A549 (cell line): Measurements from ENCODE around the gene MUC5B. TPM values are rescaled to one million over a fixed set of nuclear protein-coding genes. Genes with fewer than 3 reads are reported as not detected.

Experiments used
- ATAC-seq, 2 experiments: fragments of 200-7000 bp in 1 of 2; fragments of >200 bp in 1 of 2; cut with Nextera tagmentation in 1 of 2; cut with Tn5 transposase in 1 of 2; 3 replicates each; pipeline versions ENCODE4 v1.8.0 to v1.9.1; 2018 to 2020; ENCODE audit warnings: mild to moderate bottlenecking in 1 of 2, moderate library complexity in 1 of 2
- CTCF ChIA-PET: fragments of 300-600 bp; sonication (Branson Sonifier 250); formaldehyde crosslinking; extraction: SDS; loops from one replicate; lab custom pipeline; 2021; ENCODE audit warnings: antibody characterized with exemption, inconsistent platforms; lab: Yijun Ruan, JAX
- POLR2A ChIA-PET: fragments of 350-600 bp; formaldehyde crosslinking; extraction: SDS; loops from one replicate; lab custom pipeline; 2021; ENCODE audit warnings: antibody characterized with exemption, inconsistent platforms; lab: Yijun Ruan, JAX
- DNase-seq, 2 experiments: peaks; one replicate each; pipeline versions ENCODE4 v3.0.0 to v3.0.0-alpha.2; 2011 to 2016; ENCODE audit warnings: low read depth in 1 of 2, low spot score in 1 of 2
- FAIRE-seq: peaks from 2 replicates; lab custom pipeline; 2011; peaks lifted over from hg19 to GRCh38; lab: Jason Lieb, UNC
- H3K27ac ChIP-seq, 2 experiments: fragments of >200 bp; sonication (Bioruptor Twin); formaldehyde crosslinking; 3 replicates each; pipeline ENCODE4 v1.5.1; 2016 to 2017
- H3K4me1 ChIP-seq: fragments of >200 bp; sonication (Bioruptor Twin); formaldehyde crosslinking; 3 replicates; pipeline ENCODE4 v1.6.1; 2016
- H3K4me2 ChIP-seq: fragments of >200 bp; sonication (Bioruptor Twin); formaldehyde crosslinking; 3 replicates; pipeline ENCODE4 v1.6.1; 2016
- H3K4me3 ChIP-seq: fragments of >200 bp; sonication (Bioruptor Twin); formaldehyde crosslinking; 3 replicates; pipeline ENCODE4 v1.5.1; 2016
- H3K9me3 ChIP-seq: fragments of >200 bp; sonication (Bioruptor Twin); formaldehyde crosslinking; 3 replicates; pipeline ENCODE4 v1.6.1; 2016
- ATOH8 ChIP-seq: fragments of 250-450 bp; sonication (Bioruptor Pico); IDR thresholded peaks from 2 replicates; pipeline ENCODE4 v1.5.0; 2020; ENCODE audit warnings: low read depth, mild to moderate bottlenecking, moderate library complexity
- CBX8 ChIP-seq: fragments of 200-600 bp; sonication (generic); IDR thresholded peaks from 2 replicates; pipeline ENCODE4 v1.6.1; 2016
- CHD4 ChIP-seq: fragments of 200-600 bp; sonication (generic); IDR thresholded peaks from 2 replicates; pipeline ENCODE4 v1.6.1; 2016; ENCODE audit warnings: antibody characterized with exemption, mild to moderate bottlenecking, borderline replicate concordance
- CTCF ChIP-seq: fragments of >200 bp; sonication (Bioruptor Twin); formaldehyde crosslinking; IDR thresholded peaks from 3 replicates; pipeline ENCODE4 v1.5.1; 2016
- EHF ChIP-seq: fragments of 250-450 bp; sonication (Bioruptor Pico); IDR thresholded peaks from 2 replicates; pipeline ENCODE4 v1.5.0; 2020; ENCODE audit warnings: mild to moderate bottlenecking
- EHMT2 ChIP-seq: fragments of 200-600 bp; sonication (generic); IDR thresholded peaks from 2 replicates; pipeline ENCODE4 v1.6.1; 2016; ENCODE audit warnings: antibody characterized with exemption, low read depth, mild to moderate bottlenecking, moderate library complexity
- EP300 ChIP-seq, 2 experiments: fragments of >200 bp; sonication (Bioruptor Twin); formaldehyde crosslinking; IDR thresholded peaks; 2 replicates in 1 of 2; 3 replicates in 1 of 2; pipeline ENCODE4 v1.6.1; 2016 to 2017
- HOXB13 ChIP-seq: fragments of 250-450 bp; sonication (Bioruptor Pico); IDR thresholded peaks from 2 replicates; pipeline ENCODE4 v1.5.0; 2020; ENCODE audit warnings: low read depth, mild to moderate bottlenecking, moderate library complexity
- KDM1A ChIP-seq: fragments of 200-600 bp; sonication (generic); IDR thresholded peaks from 2 replicates; pipeline ENCODE4 v1.6.1; 2016; ENCODE audit warnings: low read depth, mild to moderate bottlenecking
- NFE2L2 ChIP-seq: fragments of 150-350 bp; conservative IDR thresholded peaks from 2 replicates; pipeline ENCODE4 v1.6.1; 2014; ENCODE audit warnings: low read length
- PBX3 ChIP-seq: IDR thresholded peaks from 2 replicates; pipeline ENCODE4 v1.6.1; 2012
- RARB ChIP-seq: fragments of 250-450 bp; sonication (Bioruptor Pico); IDR thresholded peaks from 2 replicates; pipeline ENCODE4 v1.8.0; 2021; ENCODE audit warnings: mild to moderate bottlenecking, moderate library complexity
- SMC3 ChIP-seq: fragments of >200 bp; sonication (Bioruptor Twin); formaldehyde crosslinking; IDR thresholded peaks from 3 replicates; pipeline ENCODE4 v1.6.1; 2018; ENCODE audit warnings: inconsistent platforms
- SREBF2 ChIP-seq: fragments of 450-650 bp; IDR thresholded peaks from 2 replicates; pipeline ENCODE4 v1.6.1; 2014; ENCODE audit warnings: mild to moderate bottlenecking, moderate library complexity
- TFCP2L1 ChIP-seq: fragments of 250-450 bp; sonication (Bioruptor Pico); IDR thresholded peaks from 2 replicates; pipeline ENCODE4 v1.5.0; 2021; ENCODE audit warnings: mild to moderate bottlenecking
- TP53 ChIP-seq: fragments of 250-450 bp; sonication (Bioruptor Pico); IDR thresholded peaks from 2 replicates; pipeline ENCODE4 v1.5.0; 2021; ENCODE audit warnings: mild to moderate bottlenecking, moderate library complexity
- ZFP36 ChIP-seq: fragments of 450-650 bp; IDR thresholded peaks from 2 replicates; pipeline ENCODE4 v1.6.1; 2014; ENCODE audit warnings: borderline replicate concordance; ENCODE audit not compliant: partially characterized antibody
- ZSCAN20 ChIP-seq: fragments of 250-450 bp; sonication (Bioruptor Pico); IDR thresholded peaks from 2 replicates; pipeline ENCODE4 v1.8.0; 2022; ENCODE audit warnings: mild to moderate bottlenecking, moderate library complexity
- WGBS: methylation state at CpG from one replicate; pipeline ENCODE4 v1.1.6; 2017; ENCODE audit errors: missing lambda C conversion rate; 5-methylcytosine and 5-hydroxymethylcytosine counted together
- polyA plus RNA-seq, 4 experiments: library from polyadenylated mRNA; depleted of rRNA in 3 of 4; stranded (reverse); fragments of >200 nt; fragmentation: RNase III in 1 of 4; extraction: RNeasy Plus Mini Kit Qiagen cat#74134 plus additional on column Dnase treatment in 1 of 4; gene quantifications; 2 replicates in 3 of 4; 3 replicates in 1 of 4; pipeline ENCODE4 v1.2.3, GENCODE V29; 2011 to 2017
- TF ChIP-seq, protein P1 (sequence below): fragments of >200 bp; sonication (Bioruptor Twin); formaldehyde crosslinking; IDR thresholded peaks from 3 replicates; pipeline ENCODE4 v1.6.1; 2016
- TF ChIP-seq, protein P2 (sequence below): IDR thresholded peaks from 2 replicates; pipeline ENCODE4 v1.6.1; 2012; ENCODE audit warnings: low read depth, borderline replicate concordance
- TF ChIP-seq, protein P3 (sequence below): fragments of 150-350 bp; IDR thresholded peaks from 2 replicates; pipeline ENCODE4 v1.6.1; 2014; ENCODE audit warnings: low read depth, mild to moderate bottlenecking, low read length
- TF ChIP-seq, protein P4 (sequence below): fragments of 450-650 bp; IDR thresholded peaks from 2 replicates; pipeline ENCODE4 v1.6.1; 2014; ENCODE audit warnings: antibody characterized with exemption

MUC5B gene
- polyA plus RNA-seq, 2 of the 4 experiments (the other 2 are of a cell fraction), result 0.85 to 1.4 TPM

- Histone ChIP-seq H3K4me3 (no peak overlapping the region), H3K4me2 (no peak overlapping the region), H3K4me1 (peaks cover 18% of the 10 kb centered on the region), H3K27ac (peak overlapping the region in 1 of 2 experiments; percentile 35; a peak in 1 of 6 replicates), H3K9me3 (no peaks in the 10 kb centered on the region)
- ATAC-seq (no peak), DNase-seq (no peak), FAIRE-seq (no peak)
- ChIA-PET POLR2A (no interaction called here), CTCF (interaction anchor here (1.0 to 5.5 kb wide), 5 partner anchors 11 to 316 kb away, joined by 4 to 34 read pairs (median 4); no protein-coding TSS in a partner anchor)
- no peak for TF ChIP-seq CHD4
- TF ChIP-seq CBX8, result no peak
- TF ChIP-seq, protein P1, sequence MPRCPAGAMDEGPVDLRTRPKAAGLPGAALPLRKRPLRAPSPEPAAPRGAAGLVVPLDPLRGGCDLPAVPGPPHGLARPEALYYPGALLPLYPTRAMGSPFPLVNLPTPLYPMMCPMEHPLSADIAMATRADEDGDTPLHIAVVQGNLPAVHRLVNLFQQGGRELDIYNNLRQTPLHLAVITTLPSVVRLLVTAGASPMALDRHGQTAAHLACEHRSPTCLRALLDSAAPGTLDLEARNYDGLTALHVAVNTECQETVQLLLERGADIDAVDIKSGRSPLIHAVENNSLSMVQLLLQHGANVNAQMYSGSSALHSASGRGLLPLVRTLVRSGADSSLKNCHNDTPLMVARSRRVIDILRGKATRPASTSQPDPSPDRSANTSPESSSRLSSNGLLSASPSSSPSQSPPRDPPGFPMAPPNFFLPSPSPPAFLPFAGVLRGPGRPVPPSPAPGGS, result no peak
- TF ChIP-seq TFCP2L1 (CRISPR knock-in tag), result no peak
- no peak for TF ChIP-seq ZSCAN20 (CRISPR knock-in tag)
- TF ChIP-seq HOXB13 (CRISPR knock-in tag), result no peak
- TF ChIP-seq, protein P2, sequence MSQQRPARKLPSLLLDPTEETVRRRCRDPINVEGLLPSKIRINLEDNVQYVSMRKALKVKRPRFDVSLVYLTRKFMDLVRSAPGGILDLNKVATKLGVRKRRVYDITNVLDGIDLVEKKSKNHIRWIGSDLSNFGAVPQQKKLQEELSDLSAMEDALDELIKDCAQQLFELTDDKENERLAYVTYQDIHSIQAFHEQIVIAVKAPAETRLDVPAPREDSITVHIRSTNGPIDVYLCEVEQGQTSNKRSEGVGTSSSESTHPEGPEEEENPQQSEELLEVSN, result no peak
- no peak for TF ChIP-seq PBX3
- TF ChIP-seq ATOH8 (CRISPR knock-in tag), result no peak
- TF ChIP-seq, protein P3, sequence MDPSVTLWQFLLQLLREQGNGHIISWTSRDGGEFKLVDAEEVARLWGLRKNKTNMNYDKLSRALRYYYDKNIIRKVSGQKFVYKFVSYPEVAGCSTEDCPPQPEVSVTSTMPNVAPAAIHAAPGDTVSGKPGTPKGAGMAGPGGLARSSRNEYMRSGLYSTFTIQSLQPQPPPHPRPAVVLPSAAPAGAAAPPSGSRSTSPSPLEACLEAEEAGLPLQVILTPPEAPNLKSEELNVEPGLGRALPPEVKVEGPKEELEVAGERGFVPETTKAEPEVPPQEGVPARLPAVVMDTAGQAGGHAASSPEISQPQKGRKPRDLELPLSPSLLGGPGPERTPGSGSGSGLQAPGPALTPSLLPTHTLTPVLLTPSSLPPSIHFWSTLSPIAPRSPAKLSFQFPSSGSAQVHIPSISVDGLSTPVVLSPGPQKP, result no peak
- no peak for TF ChIP-seq SMC3
- no peak for TF ChIP-seq KDM1A
- no peak for TF ChIP-seq TP53
- TF ChIP-seq NFE2L2, result no peak
- 88% methylated on average over 10 of the region's 27 CpGs for WGBS
Measured at GRCh38 chr11:1199241-1199750, 23.6 kb upstream of the MUC5B start.

DNA sequence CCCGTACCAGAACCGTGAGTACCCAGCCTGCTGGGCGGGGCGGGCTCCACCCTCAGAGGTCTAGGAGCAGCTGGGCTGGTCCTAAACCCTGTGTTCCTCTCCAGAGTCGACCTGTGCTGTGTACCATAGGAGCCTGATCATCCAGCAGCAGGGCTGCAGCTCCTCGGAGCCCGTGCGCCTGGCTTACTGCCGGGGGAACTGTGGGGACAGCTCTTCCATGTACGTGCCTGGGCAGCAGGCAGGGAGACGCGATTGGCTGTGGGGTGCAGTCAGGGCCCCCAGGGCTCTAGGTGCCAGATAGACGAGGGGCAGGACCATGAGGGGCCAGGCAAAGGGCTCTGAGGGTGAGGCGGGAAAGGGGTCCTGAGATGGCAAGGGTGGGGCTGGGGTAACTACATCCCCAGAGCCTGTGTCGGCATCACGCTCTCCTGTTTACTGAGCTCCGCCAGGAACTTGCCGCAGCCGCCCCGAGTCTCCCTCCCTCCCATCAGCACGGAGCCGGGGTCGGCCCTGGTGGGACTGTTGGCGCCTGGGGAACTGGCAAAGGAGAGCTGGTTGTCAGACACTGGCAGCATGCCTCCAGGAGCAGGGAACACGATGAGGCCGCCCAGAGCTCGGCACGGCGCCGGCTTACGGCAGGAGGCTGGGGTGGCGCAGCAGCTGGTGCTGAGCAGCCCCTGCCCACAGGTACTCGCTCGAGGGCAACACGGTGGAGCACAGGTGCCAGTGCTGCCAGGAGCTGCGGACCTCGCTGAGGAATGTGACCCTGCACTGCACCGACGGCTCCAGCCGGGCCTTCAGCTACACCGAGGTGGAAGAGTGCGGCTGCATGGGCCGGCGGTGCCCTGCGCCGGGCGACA, 22.9 kb upstream of the MUC5B start:
- Histone ChIP-seq H3K27ac (peak overlapping the region in 1 of 2 experiments; percentile 38; a peak in 2 of 6 replicates), H3K4me1 (peaks cover 18% of the 10 kb centered on the region), H3K9me3 (no peaks in the 10 kb centered on the region), H3K4me2 (no peak overlapping the region), H3K4me3 (no peak overlapping the region)
- 89% methylated on average over 24 of the region's 47 CpGs for WGBS
- TF ChIP-seq ZFP36, result no peak
- no peak for TF ChIP-seq CTCF
- TF ChIP-seq SREBF2, result no peak
- no peak for TF ChIP-seq EP300 (IDR thresholded peaks at IDR 0.05)
- no peak for TF ChIP-seq RARB
- TF ChIP-seq, protein P3, result no peak
- TF ChIP-seq EHMT2, result no peak
- no peak for TF ChIP-seq EHF (CRISPR knock-in tag)
- TF ChIP-seq, protein P4, sequence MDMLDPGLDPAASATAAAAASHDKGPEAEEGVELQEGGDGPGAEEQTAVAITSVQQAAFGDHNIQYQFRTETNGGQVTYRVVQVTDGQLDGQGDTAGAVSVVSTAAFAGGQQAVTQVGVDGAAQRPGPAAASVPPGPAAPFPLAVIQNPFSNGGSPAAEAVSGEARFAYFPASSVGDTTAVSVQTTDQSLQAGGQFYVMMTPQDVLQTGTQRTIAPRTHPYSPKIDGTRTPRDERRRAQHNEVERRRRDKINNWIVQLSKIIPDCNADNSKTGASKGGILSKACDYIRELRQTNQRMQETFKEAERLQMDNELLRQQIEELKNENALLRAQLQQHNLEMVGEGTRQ, result no peak
- TF ChIP-seq SMC3, result no peak
- TF ChIP-seq, protein P2, result no peak
- TF ChIP-seq TP53, result no peak
- FAIRE-seq, result no peak
- no peak for DNase-seq
- CTCF ChIA-PET, result interaction anchor here (0.9 to 5.5 kb wide), 9 partner anchors 11 to 315 kb away, joined by 3 to 34 read pairs (median 4); no protein-coding TSS in a partner anchor
- no peak for ATAC-seq
- POLR2A ChIA-PET, result no interaction called here
